HEK293 (cell line): ENCODE results near the gene CADM1.

Experiments used
- CTCF ChIA-PET: fragments of 350-600 bp; formaldehyde crosslinking; extraction: SDS; loops from one replicate; lab custom pipeline; 2021; ENCODE audit warnings: antibody characterized with exemption; lab: Yijun Ruan, JAX
- POLR2A ChIA-PET: fragments of 300-600 bp; formaldehyde crosslinking; extraction: SDS; loops from one replicate; lab custom pipeline; 2020; ENCODE audit warnings: antibody characterized with exemption, inconsistent platforms; lab: Yijun Ruan, JAX
- H3K27ac ChIP-seq: fragments of 200-500 bp; sonication (Bioruptor generic); 2 replicates; pipeline ENCODE4 v1.5.1; 2014; ENCODE audit warnings: low read depth, low read length, control low read depth, inconsistent platforms; ENCODE audit errors: extremely low read depth
- H3K36me3 ChIP-seq, 2 experiments: fragments of 200-500 bp in 1 of 2; sonication (Bioruptor generic) in 1 of 2; 1 replicate in 1 of 2; 2 replicates in 1 of 2; pipeline ENCODE4 v1.5.1; 2014 to 2017; ENCODE audit warnings: inconsistent platforms in 2 of 2, low read length in 2 of 2; ENCODE audit not compliant: control insufficient read depth in 2 of 2, insufficient read depth in 1 of 2
- H3K4me1 ChIP-seq: fragments of 200-500 bp; sonication (Bioruptor generic); 2 replicates; pipeline ENCODE4 v1.5.1; 2014; ENCODE audit warnings: mild to moderate bottlenecking, low read length, inconsistent platforms; ENCODE audit not compliant: control insufficient read depth, insufficient read depth
- H3K4me3 ChIP-seq: 2 replicates; pipeline ENCODE4 v1.5.1; 2011; ENCODE audit warnings: low read depth, mild to moderate bottlenecking, control low read depth, low read length, moderate library complexity
- H3K9me3 ChIP-seq: fragments of 200-500 bp; sonication (Bioruptor generic); 2 replicates; pipeline ENCODE4 v1.5.1; 2014; ENCODE audit warnings: low read depth, low read length, inconsistent platforms; ENCODE audit not compliant: control insufficient read depth, insufficient read depth
- BCL6B ChIP-seq: fragments of 450-650 bp; formaldehyde crosslinking; IDR thresholded peaks from 2 replicates; pipeline ENCODE4 v1.5.1; 2017; ENCODE audit warnings: missing biosample characterization, missing genetic modification characterization
- EGR2 ChIP-seq: fragments of 450-650 bp; formaldehyde crosslinking; IDR thresholded peaks from 2 replicates; pipeline ENCODE4 v1.5.1; 2016; ENCODE audit warnings: low read depth, missing biosample characterization, missing genetic modification characterization
- FEZF1 ChIP-seq: fragments of 450-650 bp; formaldehyde crosslinking; IDR thresholded peaks from 2 replicates; pipeline ENCODE4 v1.5.1; 2016; ENCODE audit warnings: missing biosample characterization, missing genetic modification characterization
- TRIM28 ChIP-seq: IDR thresholded peaks from 2 replicates; pipeline ENCODE4 v1.6.1; 2011; ENCODE audit warnings: low read length, control low read depth, borderline replicate concordance
- ZNF146 ChIP-seq: fragments of 450-650 bp; formaldehyde crosslinking; IDR thresholded peaks from 2 replicates; pipeline ENCODE4 v1.5.1; 2016; ENCODE audit warnings: missing biosample characterization, missing genetic modification characterization
- ZNF19 ChIP-seq: fragments of 450-650 bp; formaldehyde crosslinking; IDR thresholded peaks from 2 replicates; pipeline ENCODE4; 2016; ENCODE audit warnings: missing biosample characterization, missing genetic modification characterization, low read depth
- ZNF266 ChIP-seq: fragments of 450-650 bp; formaldehyde crosslinking; IDR thresholded peaks from 2 replicates; pipeline ENCODE4 v1.5.1; 2016; ENCODE audit warnings: missing biosample characterization, missing genetic modification characterization, low read depth
- ZNF274 ChIP-seq, 2 experiments: fragments of 200-500 bp in 1 of 2; fragments of 450-650 bp in 1 of 2; sonication (Bioruptor generic) in 1 of 2; formaldehyde crosslinking in 1 of 2; IDR thresholded peaks; 2 replicates each; pipeline versions ENCODE4 v1.5.1 to v1.6.1; 2014 to 2016; ENCODE audit warnings: borderline replicate concordance in 1 of 2, inconsistent platforms in 1 of 2, low read length in 1 of 2, missing biosample characterization in 1 of 2, missing genetic modification characterization in 1 of 2
- ZNF362 ChIP-seq: fragments of 450-650 bp; formaldehyde crosslinking; IDR thresholded peaks from 2 replicates; pipeline ENCODE4 v1.5.1; 2016; ENCODE audit warnings: missing biosample characterization, missing genetic modification characterization
- ZNF394 ChIP-seq: fragments of 450-650 bp; formaldehyde crosslinking; IDR thresholded peaks from 2 replicates; pipeline ENCODE4 v1.5.1; 2016; ENCODE audit warnings: missing biosample characterization, missing genetic modification characterization, mild to moderate bottlenecking, moderate library complexity, borderline replicate concordance
- ZNF529 ChIP-seq: fragments of 450-650 bp; formaldehyde crosslinking; IDR thresholded peaks from 2 replicates; pipeline ENCODE4 v1.5.1; 2017; ENCODE audit warnings: missing genetic modification characterization, missing biosample characterization; ENCODE audit not compliant: insufficient replicate concordance
- ZNF596 ChIP-seq: fragments of 450-650 bp; IDR thresholded peaks from 2 replicates; pipeline ENCODE4 v1.5.0; 2018; ENCODE audit warnings: missing biosample characterization, mild to moderate bottlenecking, missing genetic modification characterization, moderate library complexity
- ZNF621 ChIP-seq: fragments of 450-650 bp; formaldehyde crosslinking; IDR thresholded peaks from 2 replicates; pipeline ENCODE4 v1.5.1; 2017; ENCODE audit warnings: missing biosample characterization, missing genetic modification characterization
- ZNF639 ChIP-seq: fragments of 450-650 bp; formaldehyde crosslinking; IDR thresholded peaks from 2 replicates; pipeline ENCODE4 v1.5.1; 2016; ENCODE audit warnings: missing biosample characterization, missing genetic modification characterization
- ZNF660 ChIP-seq: fragments of 450-650 bp; IDR thresholded peaks from 2 replicates; pipeline ENCODE4 v1.5.1; 2018; ENCODE audit warnings: missing biosample characterization, mild to moderate bottlenecking, missing genetic modification characterization
- ZNF776 ChIP-seq: fragments of 450-650 bp; formaldehyde crosslinking; IDR thresholded peaks from 2 replicates; pipeline ENCODE4 v1.5.0; 2017; ENCODE audit warnings: missing biosample characterization, missing genetic modification characterization, borderline replicate concordance
- ZNF830 ChIP-seq: fragments of 450-650 bp; IDR thresholded peaks from 2 replicates; pipeline ENCODE4 v1.5.0; 2018; ENCODE audit warnings: missing biosample characterization, missing genetic modification characterization, low read depth, mild to moderate bottlenecking, moderate library complexity

CADM1 gene

GRCh38 chr11:115276799-115277198 is 227.4 kb downstream of the CADM1 start (continued):
- TF ChIP-seq ZNF362 (tag by site-specific recombination) = no peak

GRCh38 chr11:115276191-115276590 is 228.0 kb downstream of the CADM1 start:
- peaks cover 6% of the 10 kb centered on the region; the same call in 1 of the 2 replicates for H3K4me1 ChIP-seq
- no peaks in the 10 kb centered on the region for H3K36me3 ChIP-seq
- ChIA-PET CTCF (no interaction called here), POLR2A (no interaction called here)
- no peaks in the 10 kb centered on the region for H3K9me3 ChIP-seq
- no peak overlapping the region for H3K4me3 ChIP-seq
- TF ChIP-seq FEZF1 (tag by site-specific recombination) (no peak), TRIM28 (no peak), BCL6B (tag by site-specific recombination) (no peak), ZNF146 (tag by site-specific recombination) (no peak), ZNF529 (tag by site-specific recombination) (no peak), ZNF660 (no peak), ZNF639 (no peak), ZNF776 (tag by site-specific recombination) (no peak), ZNF830 (tag by site-specific recombination) (no peak), ZNF394 (tag by site-specific recombination) (no peak), ZNF19 (tag by site-specific recombination) (no peak), EGR2 (tag by site-specific recombination) (no peak), ZNF266 (tag by site-specific recombination) (no peak), ZNF274 (IDR thresholded peaks at IDR 0.05; ENCODE audit: low read length) (no peak), ZNF274 (tag by site-specific recombination; IDR thresholded peaks at IDR 0.05; ENCODE audit: borderline replicate concordance) (no peak), ZNF621 (no peak)
- H3K27ac ChIP-seq = no peak overlapping the region

GRCh38 chr11:115275045-115275444 is 229.2 kb downstream of the CADM1 start:
- ChIA-PET CTCF (interaction anchor here (1.0 kb wide), 1 partner anchor 29 kb away, joined by 3 read pairs; no protein-coding TSS in a partner anchor), POLR2A (no interaction called here)
- Histone ChIP-seq H3K36me3 (no peaks in the 10 kb centered on the region), H3K9me3 (no peaks in the 10 kb centered on the region), H3K4me1 (peaks cover 6% of the 10 kb centered on the region; the same call in 1 of the 2 replicates), H3K4me3 (no peak overlapping the region)
- TF ChIP-seq ZNF596 (tag by site-specific recombination) = no peak
- TF ChIP-seq EGR2 (tag by site-specific recombination) = no peak
- TF ChIP-seq, all 188 proteins: peak for 0
- no peak overlapping the region for H3K27ac ChIP-seq
